GM19351 (cell line): ENCODE results near the gene SCT.

ENCODE experiments used
- ATAC-seq: cut with Tn5 transposase; IDR thresholded peaks from one replicate; pipeline ENCODE4 v1.9.1; 2021; ENCODE audit warnings: mild to moderate bottlenecking, moderate library complexity; ENCODE audit not compliant: unreplicated experiment

The SCT gene

DNA sequence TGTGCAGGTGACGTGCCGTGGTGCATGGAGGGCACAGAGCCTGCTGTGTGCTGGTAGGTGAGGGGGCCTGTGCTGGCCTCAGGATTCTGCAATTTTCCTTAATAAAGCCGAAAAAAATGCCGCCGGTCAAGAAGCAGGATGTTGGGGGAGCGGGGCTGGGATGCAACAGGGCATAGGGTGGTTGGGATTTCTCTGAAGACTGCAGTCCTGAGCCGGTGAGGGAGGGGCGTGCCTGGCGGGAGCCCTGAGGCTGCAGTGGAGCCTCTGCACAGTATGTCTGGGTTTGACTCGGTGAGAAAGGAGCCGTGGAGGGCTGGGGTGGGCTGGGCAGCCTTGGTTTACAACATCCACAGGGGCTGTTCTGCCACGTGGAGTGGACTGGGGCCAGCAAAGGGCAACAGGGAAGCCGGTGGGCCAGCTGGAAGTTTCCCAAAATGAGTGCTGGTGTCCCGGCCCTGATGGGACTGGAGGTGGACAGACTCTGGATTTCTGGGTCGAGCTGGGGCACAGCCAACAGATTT, 3.6 kb downstream of the SCT start:
- no peak for ATAC-seq

- ATAC-seq, result no peak
Observed at GRCh38 chr11:621838-622237, 5.1 kb downstream of the SCT start.

- no peak for ATAC-seq
Observed at GRCh38 chr11:620935-621814, 5.8 kb downstream of the SCT start.

- ATAC-seq, result no peak
Observed at GRCh38 chr11:620201-620600, 6.8 kb downstream of the SCT start.

DNA sequence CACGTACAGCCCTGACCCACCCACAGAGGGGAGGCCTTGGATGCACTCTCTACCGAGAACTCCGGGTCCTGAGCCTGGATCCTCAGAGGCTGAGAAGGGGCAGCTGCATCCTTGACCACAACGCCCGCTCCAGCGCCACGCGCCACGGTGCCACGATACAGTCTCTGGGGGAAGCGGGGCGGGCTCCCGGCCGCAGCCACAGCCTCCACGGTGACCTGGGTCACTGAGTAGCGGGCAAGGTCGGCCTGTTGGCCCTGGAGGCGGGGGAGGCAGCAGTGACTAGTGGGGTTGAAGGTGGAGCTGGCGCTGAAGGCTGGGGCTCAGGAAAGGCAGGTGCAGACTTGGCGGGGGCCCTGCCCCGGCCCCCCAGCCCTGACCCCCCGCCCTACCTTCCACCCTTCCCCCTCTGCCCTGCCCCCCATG, 7.3 kb downstream of the SCT start:
- ATAC-seq, result no peak

- no peak for ATAC-seq
Observed at GRCh38 chr11:618856-619627, 7.9 kb downstream of the SCT start.

DNA sequence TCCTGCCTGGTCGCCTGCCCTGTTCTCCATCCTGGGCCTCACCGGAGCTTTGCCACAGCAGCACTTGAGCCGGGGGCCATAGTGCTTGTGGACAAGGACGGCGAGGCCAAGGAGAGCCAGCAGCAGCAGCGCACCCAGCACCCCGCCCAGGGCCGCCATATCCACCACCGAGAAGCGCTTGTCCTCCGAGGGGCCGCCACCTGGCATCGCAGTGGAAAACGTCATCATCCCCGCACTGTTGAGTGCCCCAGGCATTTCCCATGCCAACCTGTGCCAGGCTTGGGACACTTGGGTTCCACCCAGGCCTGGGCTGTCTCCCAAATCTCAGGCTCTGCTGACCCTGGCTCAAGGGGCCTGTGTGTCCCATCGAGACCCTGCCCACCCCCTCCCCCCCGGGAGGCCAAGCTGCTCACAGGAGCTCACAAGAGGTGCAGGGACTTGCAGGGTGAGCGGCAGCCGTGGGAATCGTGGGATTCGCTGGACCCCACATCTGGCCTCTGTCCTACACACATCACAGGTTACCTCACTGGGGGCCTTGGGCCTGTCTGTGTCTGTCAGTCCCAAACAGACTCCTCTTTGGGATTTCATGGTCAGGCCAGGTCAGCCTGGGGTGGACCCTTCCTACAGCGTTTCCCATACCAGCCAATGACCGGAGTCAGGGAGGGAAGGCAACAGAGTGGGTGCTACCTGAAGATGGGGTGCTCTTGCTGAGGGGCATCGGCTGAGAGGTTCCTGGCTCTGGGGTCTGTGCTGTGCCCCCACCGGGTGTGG, 8.9 kb downstream of the SCT start:
- ATAC-seq, result no peak

DNA sequence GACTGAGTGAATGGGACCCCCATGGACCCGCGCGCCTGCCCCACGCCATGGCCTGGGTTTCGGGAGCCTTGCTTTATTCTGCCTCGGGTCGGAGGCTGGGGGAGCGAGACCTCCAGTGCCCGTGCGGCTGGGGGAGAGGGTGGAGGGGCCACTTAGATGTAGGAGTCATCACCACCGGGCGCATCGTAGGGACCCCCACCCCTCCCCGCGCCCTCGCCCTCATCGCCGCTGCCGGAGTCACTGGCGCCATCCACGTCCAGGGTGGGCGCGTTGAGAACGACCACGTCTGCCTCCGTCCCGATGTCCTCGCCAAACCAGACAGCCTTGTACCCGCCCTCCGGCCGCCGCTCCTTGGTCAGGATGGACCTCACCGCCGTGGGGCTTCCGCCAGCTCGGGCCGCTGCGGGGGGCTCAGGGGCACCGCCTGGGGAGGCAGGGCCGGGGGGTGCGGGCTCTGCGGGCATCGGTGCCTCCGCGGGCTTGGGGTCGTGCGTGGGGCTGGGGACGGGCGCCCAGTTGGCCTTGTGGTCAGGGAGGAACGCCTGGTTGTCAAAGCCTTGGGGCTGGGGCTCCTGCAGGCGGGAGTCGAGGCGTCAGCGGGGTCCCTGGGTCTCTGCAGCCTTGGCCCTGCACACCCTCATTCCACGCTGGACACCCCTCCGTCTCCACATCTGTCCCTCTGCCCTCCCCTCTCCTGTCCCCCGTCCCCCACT, 9.6 kb downstream of the SCT start:
- no peak for ATAC-seq

DNA sequence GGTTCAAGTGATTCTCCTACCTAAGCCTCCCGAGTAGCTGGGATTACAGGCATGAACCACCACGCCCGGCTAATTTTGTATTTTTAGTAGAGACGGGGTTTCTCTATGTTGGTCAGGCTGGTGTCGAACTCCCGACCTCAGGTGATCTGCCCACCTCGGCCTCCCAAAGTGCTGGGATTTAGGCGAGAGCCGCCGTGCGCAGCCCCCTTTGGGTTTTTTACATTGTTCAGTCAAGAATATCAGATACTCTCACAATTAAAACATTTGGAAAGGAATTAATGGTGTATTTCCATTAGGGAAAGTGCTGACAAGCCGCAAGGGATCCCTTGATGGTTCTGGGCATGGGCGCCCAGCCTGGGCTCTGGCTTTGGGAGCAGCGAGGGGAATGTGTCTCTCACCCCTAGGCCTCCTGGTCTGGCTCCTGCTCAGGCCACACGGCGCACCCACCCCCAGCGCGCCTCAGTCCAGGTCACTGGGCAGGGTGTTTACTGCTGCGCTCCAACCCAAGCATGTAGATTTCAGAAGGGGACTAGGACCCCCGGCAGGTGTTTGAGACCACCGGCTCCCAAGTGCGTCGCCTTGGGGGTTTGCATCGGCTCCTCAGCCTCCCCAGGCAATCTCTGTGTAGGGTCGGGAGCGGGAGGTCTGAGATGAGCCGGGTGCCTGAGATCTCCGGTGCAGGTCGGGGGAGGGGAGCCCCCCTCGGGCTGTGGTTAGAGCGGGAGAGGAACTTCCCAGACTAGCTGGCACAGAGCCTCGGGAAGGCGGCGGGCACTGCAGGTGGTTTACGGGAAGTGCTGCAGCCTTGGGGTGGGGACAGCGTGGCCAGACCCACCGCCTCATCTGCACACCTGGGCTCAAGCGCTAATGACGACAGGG, 10.4 kb downstream of the SCT start:
- no peak for ATAC-seq

- peak; percentile 82 for ATAC-seq
Observed at GRCh38 chr11:615504-616319, 11.3 kb downstream of the SCT start, which contains the start of gene IRF7. TSS of gene IRF7 (minus strand) at chr11:615950. CDS start at chr11:615364, 586 bp downstream.

- no peak for ATAC-seq
Observed at GRCh38 chr11:614623-615503, 12.1 kb downstream of the SCT start.

- no peak for ATAC-seq
Observed at GRCh38 chr11:614021-614622, 12.9 kb downstream of the SCT start.

GRCh38 chr11:613369-613968, 13.5 kb downstream of the SCT start:
- no peak for ATAC-seq

DNA sequence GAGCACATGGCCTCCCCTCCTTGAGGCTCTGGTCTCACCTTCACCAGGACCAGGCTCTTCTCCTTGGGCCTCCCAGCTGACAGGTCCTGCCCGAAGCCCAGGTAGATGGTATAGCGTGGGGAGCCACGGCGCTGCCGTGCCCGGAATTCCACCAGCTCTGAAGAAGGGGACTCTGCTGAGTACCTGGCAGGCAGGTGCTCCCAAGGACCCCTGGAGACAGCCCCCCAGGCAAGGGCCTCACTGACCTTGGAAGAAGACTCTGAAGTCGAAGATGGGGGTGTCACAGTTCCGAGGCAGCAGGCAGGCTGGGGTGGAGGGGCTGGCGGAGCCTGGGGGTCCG, 14.1 kb downstream of the SCT start:
- no peak for ATAC-seq

- no peak for ATAC-seq
Observed at GRCh38 chr11:612201-612960, 14.6 kb downstream of the SCT start.
